HepG2 (cell line): Measurements from ENCODE around the gene TCAF1.

Experiments
- CHD2 ChIP-seq: IDR thresholded peaks from 2 replicates; pipeline ENCODE4 v1.6.1; 2011; ENCODE audit warnings: low read depth, low read length, improper control_type of control experiment
- CREB1 ChIP-seq, 2 experiments: fragments of 450-650 bp in 1 of 2; IDR thresholded peaks; 2 replicates each; pipeline ENCODE4 v1.6.1; 2016 to 2017; ENCODE audit warnings: control low read depth in 1 of 2, mild to moderate bottlenecking in 1 of 2, missing compliant biosample characterization in 1 of 2, missing genetic modification characterization in 1 of 2
- FOXA1 ChIP-seq, 2 experiments: fragments of 450-650 bp in 1 of 2; sonication (generic) in 1 of 2; formaldehyde crosslinking in 1 of 2; IDR thresholded peaks; 2 replicates each; pipeline versions ENCODE4 v1.4.0 to v1.6.1; 2016 to 2020; ENCODE audit warnings: missing genetic modification reagents in 1 of 2
- HDAC2 ChIP-seq: sonication (generic); formaldehyde crosslinking; IDR thresholded peaks from 2 replicates; pipeline ENCODE4 v1.4.0; 2020; ENCODE audit warnings: missing genetic modification reagents
- MYNN ChIP-seq: sonication (generic); formaldehyde crosslinking; IDR thresholded peaks from 2 replicates; pipeline ENCODE4 v1.4.0; 2020; ENCODE audit warnings: mild to moderate bottlenecking, low read depth, missing genetic modification reagents
- NFE2L2 ChIP-seq: fragments of 150-350 bp; IDR thresholded peaks from 2 replicates; pipeline ENCODE4 v1.6.1; 2014; ENCODE audit warnings: low read length
- RNF2 ChIP-seq: fragments of 450-650 bp; conservative IDR thresholded peaks from 2 replicates; pipeline ENCODE4 v1.6.1; 2016; ENCODE audit warnings: low read depth
- YY1 ChIP-seq: IDR thresholded peaks from 2 replicates; pipeline ENCODE4 v1.6.1; 2011; ENCODE audit warnings: low read length, low read depth, moderate library complexity, mild to moderate bottlenecking; ENCODE audit not compliant: insufficient read depth, insufficient replicate concordance
- ZNF777 ChIP-seq: sonication (generic); formaldehyde crosslinking; IDR thresholded peaks from 2 replicates; pipeline ENCODE4 v1.4.0; 2020; ENCODE audit warnings: missing genetic modification reagents
- TF ChIP-seq, protein P1 (sequence below): sonication (generic); formaldehyde crosslinking; IDR thresholded peaks from 2 replicates; pipeline ENCODE4 v1.4.0; 2020; ENCODE audit warnings: missing genetic modification reagents
- TF ChIP-seq, protein P2 (sequence below): sonication (generic); formaldehyde crosslinking; IDR thresholded peaks from 2 replicates; pipeline ENCODE4 v1.5.0; 2020; ENCODE audit warnings: mild to moderate bottlenecking, missing genetic modification reagents, moderate library complexity

DNA sequence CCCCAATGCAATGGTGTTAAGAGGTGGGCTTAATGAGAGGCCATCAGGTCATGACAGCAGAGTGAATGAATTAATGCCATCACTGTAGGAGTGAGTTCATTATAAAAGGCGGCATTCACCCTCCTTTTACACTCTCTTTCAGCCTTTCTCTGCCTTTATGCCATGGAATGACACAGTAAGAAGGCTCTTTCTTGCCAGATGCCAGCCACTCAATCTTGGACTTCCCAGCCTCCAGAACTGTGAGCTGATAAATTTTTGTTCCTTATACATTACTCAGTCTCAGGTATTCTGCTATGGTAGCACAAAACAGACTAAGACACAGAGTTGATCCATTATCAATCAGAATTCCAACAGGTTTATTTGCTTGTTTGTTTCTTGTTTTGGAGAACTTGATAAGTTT, 3.2 kb downstream of the TCAF1 start:
- TF ChIP-seq, protein P1, sequence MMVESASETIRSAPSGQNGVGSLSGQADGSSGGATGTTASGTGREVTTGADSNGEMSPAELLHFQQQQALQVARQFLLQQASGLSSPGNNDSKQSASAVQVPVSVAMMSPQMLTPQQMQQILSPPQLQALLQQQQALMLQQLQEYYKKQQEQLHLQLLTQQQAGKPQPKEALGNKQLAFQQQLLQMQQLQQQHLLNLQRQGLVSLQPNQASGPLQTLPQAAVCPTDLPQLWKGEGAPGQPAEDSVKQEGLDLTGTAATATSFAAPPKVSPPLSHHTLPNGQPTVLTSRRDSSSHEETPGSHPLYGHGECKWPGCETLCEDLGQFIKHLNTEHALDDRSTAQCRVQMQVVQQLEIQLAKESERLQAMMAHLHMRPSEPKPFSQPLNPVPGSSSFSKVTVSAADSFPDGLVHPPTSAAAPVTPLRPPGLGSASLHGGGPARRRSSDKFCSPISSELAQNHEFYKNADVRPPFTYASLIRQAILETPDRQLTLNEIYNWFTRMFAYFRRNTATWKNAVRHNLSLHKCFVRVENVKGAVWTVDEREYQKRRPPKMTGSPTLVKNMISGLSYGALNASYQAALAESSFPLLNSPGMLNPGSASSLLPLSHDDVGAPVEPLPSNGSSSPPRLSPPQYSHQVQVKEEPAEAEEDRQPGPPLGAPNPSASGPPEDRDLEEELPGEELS (CRISPR knock-in tag), result no peak
- TF ChIP-seq NFE2L2, result no peak
- no peak for TF ChIP-seq CHD2
- TF ChIP-seq YY1, result no peak
- TF ChIP-seq FOXA1 (IDR thresholded peaks at IDR 0.05), result no peak
- no peak for TF ChIP-seq FOXA1 (CRISPR knock-in tag; IDR thresholded peaks at IDR 0.05)
- TF ChIP-seq MYNN, result no peak
- no peak for TF ChIP-seq HDAC2 (CRISPR knock-in tag)
- TF ChIP-seq, protein P2, sequence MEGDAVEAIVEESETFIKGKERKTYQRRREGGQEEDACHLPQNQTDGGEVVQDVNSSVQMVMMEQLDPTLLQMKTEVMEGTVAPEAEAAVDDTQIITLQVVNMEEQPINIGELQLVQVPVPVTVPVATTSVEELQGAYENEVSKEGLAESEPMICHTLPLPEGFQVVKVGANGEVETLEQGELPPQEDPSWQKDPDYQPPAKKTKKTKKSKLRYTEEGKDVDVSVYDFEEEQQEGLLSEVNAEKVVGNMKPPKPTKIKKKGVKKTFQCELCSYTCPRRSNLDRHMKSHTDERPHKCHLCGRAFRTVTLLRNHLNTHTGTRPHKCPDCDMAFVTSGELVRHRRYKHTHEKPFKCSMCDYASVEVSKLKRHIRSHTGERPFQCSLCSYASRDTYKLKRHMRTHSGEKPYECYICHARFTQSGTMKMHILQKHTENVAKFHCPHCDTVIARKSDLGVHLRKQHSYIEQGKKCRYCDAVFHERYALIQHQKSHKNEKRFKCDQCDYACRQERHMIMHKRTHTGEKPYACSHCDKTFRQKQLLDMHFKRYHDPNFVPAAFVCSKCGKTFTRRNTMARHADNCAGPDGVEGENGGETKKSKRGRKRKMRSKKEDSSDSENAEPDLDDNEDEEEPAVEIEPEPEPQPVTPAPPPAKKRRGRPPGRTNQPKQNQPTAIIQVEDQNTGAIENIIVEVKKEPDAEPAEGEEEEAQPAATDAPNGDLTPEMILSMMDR (CRISPR knock-in tag), result no peak
- no peak for TF ChIP-seq CREB1 (IDR thresholded peaks at IDR 0.05)
- TF ChIP-seq CREB1 (CRISPR knock-in tag; IDR thresholded peaks at IDR 0.05), result no peak
- no peak for TF ChIP-seq RNF2
- no peak for TF ChIP-seq ZNF777 (CRISPR knock-in tag)
